Measurements from ENCODE around the gene APPL2.

DNA sequence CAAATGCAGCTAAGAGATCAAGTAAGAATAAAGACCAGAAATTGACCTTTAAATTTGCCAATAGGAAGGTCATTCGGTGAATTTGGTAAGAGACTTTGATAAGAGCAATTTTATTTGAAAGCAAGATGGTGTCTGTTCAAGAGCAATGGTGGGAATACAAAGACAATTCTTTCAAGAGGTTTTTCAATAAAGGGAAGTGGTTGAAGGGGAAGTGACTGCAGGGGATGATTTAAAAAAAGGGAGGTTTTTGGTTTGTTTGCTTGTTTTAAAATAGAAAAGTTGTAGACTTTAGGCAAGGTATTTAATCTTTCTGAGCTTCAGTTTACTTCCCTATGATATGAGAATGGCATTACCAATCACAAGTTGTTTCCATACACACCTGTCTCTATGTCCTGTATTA is 4.3 kb upstream of the APPL2 start:
- TF ChIP-seq POLR2A (IDR thresholded peaks at IDR 0.05): no peak
- TF ChIP-seq, protein P1, sequence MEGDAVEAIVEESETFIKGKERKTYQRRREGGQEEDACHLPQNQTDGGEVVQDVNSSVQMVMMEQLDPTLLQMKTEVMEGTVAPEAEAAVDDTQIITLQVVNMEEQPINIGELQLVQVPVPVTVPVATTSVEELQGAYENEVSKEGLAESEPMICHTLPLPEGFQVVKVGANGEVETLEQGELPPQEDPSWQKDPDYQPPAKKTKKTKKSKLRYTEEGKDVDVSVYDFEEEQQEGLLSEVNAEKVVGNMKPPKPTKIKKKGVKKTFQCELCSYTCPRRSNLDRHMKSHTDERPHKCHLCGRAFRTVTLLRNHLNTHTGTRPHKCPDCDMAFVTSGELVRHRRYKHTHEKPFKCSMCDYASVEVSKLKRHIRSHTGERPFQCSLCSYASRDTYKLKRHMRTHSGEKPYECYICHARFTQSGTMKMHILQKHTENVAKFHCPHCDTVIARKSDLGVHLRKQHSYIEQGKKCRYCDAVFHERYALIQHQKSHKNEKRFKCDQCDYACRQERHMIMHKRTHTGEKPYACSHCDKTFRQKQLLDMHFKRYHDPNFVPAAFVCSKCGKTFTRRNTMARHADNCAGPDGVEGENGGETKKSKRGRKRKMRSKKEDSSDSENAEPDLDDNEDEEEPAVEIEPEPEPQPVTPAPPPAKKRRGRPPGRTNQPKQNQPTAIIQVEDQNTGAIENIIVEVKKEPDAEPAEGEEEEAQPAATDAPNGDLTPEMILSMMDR (IDR thresholded peaks at IDR 0.05 in 4 of 5, conservative IDR thresholded peaks at IDR 0.05 in 1 of 5): no peak
